SK-N-SH (cell line): Measurements from ENCODE around the gene NCLN.

ENCODE experiments used
- FOXJ3 ChIP-seq: sonication (generic); formaldehyde crosslinking; IDR thresholded peaks from 2 replicates; pipeline ENCODE4 v1.5.1; 2020; ENCODE audit warnings: mild to moderate bottlenecking, missing genetic modification reagents
- MXI1 ChIP-seq: IDR thresholded peaks from 2 replicates; pipeline ENCODE4 v1.6.1; 2012; ENCODE audit warnings: mild to moderate bottlenecking, low read depth, low read length, improper control_type of control experiment
- POLR2AphosphoS5 ChIP-seq: IDR thresholded peaks from 2 replicates; pipeline ENCODE4 v1.6.1; 2012; ENCODE audit warnings: low read depth, low read length

- TF ChIP-seq MXI1 (no peak), FOXJ3 (no peak), POLR2AphosphoS5 (no peak)
Observed at GRCh38 chr19:3239367-3239766, 53.6 kb downstream of the NCLN start.
